DMS114 treated with DMSO at 0.1 percent for 48 hours (cell line): Measurements from ENCODE around the gene METTL23.
"Not testable (repeated sequence)": the region's sequence is repeated elsewhere in the genome, so short reads cannot be mapped to it uniquely, and the experiment has no call there.

Source experiments
- DNase-seq: peaks from one replicate; lab custom pipeline; 2025; ENCODE audit not compliant: unreplicated experiment; lab: John Stamatoyannopoulos, UW

METTL23 gene

DNA sequence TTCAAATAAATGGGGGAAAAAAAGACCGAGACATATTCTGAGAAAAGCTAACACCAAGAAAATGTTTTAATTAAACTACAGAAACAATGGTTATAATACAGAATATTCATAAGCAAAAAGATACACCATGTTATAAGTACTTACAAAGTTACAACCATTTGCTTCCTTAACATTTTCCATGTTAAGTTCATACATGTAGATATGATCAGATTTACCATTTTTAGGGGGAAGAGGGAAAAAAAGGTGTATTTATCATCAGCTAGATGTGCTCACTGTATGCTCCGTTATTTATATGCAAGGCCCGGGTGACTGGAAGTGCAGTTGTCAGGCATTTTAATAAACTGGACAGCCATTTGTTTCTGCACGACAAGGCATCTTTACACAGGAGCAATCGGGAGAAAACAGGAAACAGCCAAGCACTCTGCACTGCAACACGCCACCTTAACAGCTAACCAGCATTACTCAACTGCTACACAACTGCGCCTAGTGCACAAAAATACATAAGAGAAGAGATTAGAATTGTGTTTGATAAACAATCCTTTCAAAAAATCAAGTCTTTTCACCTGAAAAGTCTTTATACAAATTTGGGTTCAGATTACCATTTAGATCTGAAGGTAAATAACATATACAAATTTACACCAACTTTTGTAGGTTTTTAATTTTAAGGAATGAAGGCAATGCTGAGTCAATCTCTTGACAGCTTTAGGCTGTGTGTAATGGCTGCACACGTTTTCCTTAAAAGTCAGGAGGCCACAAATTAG, 7.6 kb downstream of the METTL23 start:
- DNase-seq, result no peak

DNA sequence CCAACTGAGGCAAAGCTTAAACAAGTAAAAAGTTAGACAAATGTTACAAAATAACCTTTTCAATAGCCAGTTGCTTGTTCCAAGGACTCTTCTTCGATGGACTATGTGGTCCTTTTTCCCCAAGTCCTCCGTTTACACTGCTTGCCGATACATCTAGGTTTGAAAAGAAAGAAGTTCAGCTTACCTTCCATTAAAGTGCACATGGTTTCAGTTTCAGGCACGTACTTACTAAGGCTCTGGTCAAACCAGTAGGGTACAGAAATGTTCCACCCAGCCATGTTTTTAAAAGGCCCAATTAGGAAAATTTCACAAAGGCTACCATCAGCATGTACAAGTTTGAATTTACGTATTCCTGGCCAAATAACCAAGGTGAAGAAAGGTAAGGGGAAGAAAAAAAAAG, 8.4 kb downstream of the METTL23 start:
- DNase-seq, result no peak

DNA sequence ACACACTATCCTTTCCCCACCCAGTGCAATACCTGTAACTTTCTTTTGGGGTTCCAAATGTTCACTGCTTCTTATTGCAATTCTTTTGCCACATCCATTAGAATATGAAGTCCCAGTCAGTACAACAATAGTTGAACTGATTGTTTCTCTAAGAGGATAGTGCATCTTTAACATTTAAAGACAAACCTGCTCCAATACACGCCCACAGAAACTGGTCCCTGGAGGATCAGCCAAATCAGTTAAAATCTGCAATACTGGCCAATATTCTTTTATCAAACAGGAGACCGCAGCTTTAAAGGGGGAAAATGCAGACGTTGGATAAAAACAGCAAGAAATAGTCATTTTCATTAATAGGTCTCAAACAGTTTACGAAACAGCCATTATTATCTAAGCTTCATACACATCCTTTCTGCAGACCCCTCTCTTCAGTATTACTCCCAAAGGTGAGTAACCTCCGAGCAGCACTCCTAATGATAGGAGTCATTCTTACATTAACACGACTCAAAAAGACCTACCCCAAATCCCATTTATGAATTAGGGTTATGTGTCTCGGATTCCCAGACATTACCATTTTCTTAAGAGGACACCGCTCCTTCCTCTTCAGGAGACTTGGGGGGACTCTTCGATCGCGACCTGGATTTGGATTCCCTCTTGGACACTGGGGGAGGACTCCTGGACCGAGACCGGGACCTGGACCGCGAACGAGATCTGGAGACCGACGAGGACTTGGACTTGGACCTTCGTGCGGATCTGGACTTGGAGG, 9.1 kb downstream of the METTL23 start:
- no peak for DNase-seq

DNA sequence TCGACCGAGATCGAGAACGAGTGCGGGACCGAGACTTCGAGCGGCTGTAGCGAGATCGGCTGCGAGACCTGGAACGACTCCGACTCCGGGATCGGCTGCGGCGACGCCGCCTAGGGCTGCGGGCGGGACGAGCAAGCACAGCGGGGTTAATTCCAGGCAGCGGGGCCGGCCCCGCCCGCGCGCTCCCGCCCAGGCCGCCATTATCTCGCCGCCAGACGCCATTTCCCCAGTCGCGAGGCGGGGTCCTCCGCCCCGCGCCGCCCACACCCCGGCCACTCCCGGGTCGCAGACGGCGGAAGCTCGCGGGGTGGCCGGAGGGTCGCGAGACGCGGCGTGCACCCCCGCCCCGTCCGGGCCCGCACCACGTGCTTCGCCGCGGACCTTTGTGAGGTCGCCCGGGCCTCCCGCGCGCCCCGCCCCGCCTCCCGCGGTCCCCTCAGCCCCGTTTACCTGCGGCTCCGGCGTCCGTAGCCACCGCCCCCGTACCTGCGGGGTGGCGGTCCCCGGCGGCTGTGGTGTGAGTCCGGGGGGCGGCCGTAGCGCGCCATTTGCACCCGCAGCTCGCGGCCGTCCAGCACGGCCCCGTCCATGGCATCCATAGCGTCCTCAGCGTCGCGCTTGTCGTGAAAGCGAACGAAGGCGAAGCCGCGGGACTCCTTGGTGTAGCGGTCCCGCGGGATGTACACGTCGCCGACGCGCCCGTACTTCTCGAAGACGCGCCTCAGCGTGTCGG, 9.9 kb downstream of the METTL23 start:
- DNase-seq, result peak; percentile 35

DNA sequence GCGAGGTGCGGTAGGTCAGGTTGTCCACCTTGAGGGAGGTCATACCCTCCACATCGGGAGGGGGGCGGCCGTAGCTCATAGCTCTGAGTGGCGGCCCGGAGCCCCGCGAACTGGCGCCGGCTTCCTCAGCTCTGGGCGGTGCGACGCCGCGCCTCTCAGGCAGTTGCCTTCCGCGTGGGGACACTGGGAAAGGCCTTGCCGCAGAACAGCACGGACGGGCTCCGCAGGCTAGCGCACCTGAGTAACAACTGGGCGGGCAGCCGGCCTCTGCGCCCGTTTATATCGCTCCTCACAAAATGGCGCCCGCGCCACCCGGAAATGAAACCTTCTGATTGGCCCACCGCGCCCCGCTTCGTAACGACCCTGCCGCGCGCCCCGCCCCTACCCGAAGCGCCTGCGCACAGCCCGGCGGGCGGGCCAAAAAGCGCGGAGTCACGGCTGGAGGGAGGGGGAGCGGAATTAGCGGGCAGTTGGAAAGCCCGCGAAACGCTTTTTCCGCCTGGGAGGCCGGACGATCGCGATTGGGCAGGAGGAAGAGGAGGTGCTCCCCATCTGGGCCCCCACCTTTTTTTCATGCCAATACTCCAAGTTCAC, 10.5 kb downstream of the METTL23 start, which contains the start of gene SRSF2:
Gene SRSF2 (minus strand): TSS at position 250 of the 594 bp plus-strand sequence. CDS start 171 bp downstream, at position 79.
- peak; percentile 92 for DNase-seq

DNA sequence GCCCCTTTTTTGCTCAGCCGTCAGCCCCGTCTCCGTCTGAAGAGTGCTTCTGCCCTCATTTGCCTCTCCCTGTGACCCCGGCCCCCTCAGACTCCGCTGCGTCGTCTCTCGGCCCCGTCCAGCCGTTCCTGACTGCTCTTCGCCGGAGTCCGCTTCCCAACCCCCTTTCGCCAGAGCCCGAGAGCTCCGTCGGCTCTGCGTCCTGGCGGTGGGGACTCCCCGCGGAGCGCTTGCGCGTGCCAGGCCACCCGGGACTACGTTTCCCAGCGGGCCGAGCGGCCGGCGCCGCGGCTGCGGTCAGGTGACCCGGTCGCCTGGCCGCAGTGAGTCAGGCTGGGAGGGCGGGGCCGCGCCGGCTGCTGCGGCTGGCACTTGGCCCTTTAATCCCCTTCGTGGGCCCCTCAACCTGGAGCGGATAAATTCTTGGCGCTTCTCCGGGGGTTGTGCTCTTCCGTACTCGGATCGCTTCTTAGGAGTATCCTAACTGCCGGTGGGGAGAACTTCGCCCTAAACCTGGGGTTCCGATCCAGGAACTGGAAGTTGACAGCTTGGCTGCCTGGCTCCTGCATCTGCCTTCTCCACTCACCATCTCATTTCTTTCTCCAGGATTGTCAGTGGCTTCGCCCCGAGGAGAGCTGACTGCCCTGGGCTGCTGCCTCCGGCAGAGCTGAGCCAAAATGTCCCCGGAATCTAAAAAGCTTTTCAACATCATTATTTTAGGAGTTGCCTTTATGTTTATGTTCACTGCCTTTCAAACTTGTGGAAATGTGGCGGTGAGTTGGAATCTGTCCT, 11.2 kb downstream of the METTL23 start, which contains the start of gene MFSD11:
Gene MFSD11 (plus strand): TSS at position 444 of the 792 bp plus-strand sequence. CDS start 234 bp downstream, at position 678.
- peak; percentile 79 for DNase-seq

DNA sequence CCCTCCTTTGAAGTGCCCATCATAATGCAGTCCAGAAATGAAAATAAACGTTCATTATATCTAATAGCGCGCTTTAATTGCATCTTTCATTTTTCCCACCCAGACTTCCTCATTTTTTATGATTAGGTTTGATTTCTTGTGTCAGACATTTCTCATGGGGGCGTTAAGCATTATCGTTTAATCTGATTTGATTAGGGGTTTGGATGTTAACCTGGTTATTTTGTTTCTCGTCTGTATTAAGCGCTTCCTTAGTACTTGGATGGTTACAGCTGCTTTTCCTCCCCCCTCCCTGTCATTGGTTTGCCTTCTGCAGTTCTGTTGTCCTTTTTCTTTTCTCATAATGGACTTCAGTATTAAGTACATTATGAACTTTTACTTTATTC, 11.8 kb downstream of the METTL23 start:
- no peak for DNase-seq

DNA sequence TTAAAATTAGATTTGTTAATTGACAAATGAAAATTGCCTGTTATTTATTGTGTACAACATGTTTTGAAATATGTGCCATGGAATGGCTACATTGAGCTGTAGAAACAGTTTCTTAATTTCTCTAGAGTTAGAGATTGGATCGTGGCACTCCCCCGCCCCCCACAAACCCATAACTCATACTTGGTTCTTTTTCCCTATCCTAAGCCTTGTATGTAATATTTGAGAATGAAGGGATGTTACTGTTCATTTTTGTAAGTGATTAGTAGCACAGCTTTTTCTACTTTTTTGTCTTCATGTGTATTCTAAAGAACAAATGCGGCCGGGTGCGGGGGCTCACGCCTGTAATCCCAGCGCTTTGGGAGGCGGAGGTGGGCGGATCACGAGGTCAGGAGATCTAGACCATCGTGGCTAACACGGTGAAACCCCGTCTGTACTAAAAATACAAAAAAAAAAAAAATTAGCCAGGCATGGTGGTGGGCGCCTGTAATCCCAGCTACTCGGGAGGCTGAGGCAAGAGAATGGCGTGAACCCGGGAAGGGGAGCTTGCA, 13.0 kb downstream of the METTL23 start:
- not testable (repeated sequence) for DNase-seq

DNA sequence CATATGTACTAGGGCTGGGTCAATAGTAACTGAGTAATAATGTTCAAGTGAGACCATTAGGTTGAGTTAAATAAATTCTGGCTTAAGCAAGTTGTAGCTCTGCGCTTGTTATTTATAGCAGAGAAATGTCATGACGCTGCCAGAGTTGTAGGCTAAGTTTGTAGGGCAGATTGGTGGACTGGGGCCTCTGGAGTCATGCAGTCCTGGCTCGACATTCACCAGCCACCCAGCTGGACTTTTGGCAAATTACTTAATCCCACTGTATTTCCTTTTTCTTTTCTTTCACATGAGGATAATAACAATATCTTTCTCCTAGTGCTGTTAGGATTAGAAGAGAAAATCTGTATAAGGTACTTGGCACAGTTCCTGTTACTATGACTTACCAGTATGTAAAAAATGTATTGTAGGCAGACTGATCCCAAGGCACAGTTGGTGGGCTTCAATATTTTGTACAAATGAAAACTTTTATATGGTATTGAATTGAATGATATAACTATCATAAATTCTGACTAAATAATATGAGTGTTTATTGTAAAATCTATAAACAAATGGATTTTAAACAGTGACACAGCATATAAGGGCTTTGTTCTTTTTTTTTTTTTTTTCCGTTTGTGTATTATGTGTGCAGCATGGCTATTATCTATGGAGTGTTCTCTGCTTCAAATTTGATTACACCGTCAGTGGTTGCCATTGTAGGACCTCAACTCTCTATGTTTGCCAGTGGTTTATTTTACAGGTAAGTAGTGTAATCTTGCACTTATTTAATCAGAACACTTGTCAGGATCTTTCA, 13.9 kb downstream of the METTL23 start:
- no peak for DNase-seq

DNA sequence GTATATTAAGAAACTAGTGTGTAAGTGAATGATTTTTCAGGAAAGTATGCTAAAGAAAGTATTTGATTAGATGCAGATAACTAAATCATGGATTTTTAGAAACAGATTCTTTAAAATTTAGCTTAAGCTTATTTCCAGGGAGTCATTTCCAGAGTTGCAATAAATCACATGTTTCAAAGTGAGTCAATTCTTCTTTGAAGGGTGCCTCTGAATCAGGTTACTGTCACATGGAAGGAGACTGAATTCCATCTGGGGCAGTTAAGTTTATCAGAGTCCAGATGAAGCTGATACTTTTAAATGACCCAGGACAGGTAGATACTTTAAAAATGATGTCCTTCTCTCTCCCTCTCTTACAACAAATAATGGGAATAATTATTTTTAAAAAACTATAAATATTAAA, 16.3 kb downstream of the METTL23 start:
- DNase-seq, result no peak

DNA sequence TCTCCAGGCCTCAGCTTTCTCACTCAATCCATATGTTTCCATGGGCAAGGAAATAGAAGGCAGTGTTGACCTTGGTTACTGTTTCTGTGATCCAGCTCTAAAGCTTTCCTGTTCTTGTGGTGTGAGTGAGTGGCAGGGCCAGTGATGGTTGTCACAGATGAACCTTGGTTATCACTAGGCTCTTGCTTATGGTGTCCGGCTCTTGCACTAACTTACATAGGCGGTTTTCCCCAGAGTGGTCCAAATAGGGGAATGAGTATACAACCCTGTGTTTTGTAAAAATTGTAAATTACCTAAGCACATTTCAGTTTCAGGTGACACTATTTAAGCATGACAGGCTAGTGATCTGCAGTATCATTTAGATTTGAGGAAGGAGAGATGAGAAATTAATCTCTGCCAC, 18.1 kb downstream of the METTL23 start:
- no peak for DNase-seq

DNA sequence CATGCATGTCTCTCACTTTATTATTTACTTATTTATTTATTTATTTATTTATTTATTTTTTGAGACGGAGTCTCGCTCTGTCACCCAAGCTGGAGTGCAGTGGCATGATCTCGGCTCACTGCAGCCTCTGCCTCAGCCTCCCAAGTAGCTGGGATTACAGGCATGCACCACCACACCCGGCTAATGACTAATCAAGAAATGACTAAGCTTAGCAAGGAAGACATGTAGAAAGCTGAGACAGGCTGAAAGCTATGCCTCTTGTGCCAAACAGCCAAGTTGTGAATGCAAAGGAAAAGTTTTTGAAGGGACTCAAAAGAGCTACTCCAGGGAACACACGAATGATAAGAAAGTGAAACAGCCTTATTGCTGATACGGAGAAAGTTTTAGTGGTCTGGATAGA, 19.1 kb downstream of the METTL23 start:
- not testable (repeated sequence) for DNase-seq

DNA sequence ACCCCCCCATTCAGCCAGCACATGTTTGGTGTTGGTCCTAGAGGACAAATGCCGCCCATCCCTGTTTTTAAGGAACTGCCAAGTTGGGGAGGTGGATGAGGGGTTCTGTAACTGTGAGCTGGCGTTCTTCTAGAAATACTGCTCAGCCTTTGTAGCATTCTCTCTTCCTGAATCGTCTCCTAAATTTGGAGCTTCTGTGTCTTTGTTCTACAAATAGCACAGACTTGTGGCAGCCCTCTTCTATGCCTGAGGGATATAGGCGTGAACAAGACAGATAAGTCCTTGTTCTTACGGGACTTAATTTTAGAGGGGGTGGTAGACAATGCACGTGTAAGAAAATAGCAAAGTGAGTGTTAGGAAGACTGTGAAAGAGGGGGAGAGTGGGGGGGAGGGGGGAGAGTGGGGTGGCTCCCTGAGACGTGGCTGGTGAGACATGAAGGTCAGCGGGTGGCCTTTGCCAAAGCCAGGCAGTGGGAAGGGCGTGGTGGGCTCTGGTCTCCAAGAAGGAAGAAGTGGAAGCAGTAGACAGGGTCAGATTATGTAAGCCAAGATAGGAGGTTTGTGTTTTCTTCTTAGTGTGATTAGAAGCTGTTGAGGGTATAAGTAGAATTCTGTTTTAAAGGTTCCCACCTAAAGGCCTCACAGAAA, 21.2 kb downstream of the METTL23 start:
- no peak for DNase-seq

DNA sequence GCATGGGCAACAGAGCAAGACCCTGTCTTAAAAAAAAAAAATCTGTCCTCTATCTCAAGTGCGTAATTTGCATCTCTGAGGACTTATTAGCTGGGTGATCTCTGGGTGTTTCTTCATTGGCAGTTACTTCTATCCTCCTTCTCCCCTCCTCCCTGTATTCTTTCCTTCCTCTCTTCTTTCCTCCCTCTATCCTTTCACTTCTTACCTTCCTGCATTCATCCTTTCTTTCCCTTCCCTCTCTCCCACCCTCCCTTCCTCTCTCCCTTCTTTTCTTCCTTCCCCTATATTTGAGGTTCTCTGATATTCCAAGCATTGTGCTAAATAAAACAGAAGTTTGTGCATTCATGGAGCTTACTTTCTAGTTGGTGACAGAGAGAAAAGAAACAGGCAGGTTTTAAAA, 22.0 kb downstream of the METTL23 start:
- no peak for DNase-seq

DNA sequence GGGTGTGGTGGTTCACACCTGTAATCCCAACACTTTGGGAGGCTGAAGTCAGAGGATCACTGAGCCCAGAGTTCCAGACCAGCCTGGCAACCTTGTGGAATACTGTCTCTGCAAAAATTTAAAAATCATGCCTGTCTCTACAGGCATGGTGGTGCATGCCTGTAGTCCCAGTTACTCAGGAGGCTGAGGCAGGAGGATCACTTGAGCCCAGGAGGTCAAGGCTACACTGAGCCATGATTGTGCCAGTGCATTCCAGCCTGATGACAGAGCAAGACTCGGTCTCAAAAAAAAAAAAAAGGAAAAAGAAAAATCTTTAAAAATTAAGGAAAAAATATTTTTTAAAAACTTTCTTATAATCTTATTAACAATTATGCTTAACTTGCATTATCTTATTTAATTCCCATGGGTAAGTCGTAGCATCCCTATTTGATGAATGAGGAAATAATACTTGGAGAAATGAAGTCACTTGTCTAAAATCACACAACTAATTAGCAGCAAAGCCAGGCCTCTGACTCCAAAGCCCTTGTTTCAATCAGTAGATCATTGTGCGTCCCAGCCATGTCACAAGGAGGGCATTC, 24.9 kb downstream of the METTL23 start:
- no peak for DNase-seq

DNA sequence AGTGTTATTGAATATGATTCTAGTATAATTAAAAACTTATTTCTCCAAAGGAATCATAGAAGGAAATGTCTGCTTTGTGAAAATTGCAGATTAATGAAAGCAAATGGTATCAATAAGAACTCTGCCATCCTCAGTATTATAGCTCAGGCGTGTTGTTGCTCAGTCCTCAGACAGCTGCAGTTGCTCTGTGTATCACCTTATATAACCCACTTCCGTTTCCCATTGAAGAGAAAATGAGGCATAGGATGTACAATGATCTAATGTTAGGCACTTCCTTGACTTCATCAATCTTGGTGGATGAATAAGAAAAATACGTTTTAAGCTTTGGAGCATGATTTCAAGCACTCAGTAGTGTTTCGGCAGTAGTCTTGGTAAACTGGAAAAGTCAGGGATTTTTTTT, 25.4 kb downstream of the METTL23 start:
- DNase-seq, result no peak

DNA sequence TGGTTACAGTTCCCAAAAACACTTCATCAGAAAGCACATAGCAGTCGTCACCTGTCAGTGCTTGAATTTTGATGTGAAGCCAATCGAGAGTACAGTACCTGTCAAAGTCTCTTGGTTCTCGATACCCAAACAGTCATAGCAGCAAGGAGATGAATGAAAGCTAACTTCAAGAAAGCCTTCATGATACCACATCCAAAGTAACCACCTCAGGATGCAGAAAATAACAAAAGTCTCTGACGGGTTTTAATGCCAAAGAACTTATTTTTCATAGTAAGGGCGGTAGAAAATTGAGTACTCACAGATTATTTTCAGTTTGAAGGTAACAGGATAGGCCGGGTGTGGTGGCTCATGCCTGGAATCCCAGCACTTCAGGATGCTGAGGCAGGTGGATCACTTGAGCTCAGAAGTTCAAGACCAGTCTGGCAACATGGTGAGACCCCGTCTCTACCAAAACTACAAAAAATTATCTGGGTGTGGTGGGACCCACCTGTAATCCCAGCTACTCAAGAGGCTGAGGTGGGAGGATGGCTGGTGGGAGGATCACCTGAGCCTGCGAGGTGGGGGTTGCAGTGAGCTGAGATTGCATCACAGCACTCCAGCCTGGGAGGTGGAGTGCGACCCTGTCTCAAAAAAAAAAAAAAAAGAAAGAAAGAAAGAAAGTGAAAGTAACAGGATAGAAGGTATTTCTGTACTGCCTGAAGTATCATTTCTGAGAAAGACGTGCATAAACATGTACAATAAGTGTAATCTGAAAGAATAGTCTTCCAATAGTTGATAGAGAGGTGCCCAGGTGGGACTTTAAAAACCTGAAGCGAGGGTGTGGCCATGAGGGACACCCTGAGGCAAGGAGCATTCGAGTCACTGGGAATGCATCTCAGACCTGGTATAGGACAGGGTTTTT, 26.7 kb downstream of the METTL23 start:
- DNase-seq, result no peak
